B cell (primary cell): Measurements from ENCODE around the gene CPS1.

Experiments used
- EZH2 ChIP-seq: IDR thresholded peaks from 2 replicates; pipeline ENCODE4 v1.6.1; 2012; ENCODE audit warnings: borderline replicate concordance, low read depth, mild to moderate bottlenecking, moderate library complexity, low read length; ENCODE audit not compliant: insufficient read depth, poor library complexity, severe bottlenecking
- TF ChIP-seq, protein P1 (sequence below): fragments of 200-600 bp; IDR thresholded peaks from one replicate; pipeline ENCODE4 v1.8.0; 2022; ENCODE audit warnings: antibody characterized with exemption, mild to moderate bottlenecking

DNA sequence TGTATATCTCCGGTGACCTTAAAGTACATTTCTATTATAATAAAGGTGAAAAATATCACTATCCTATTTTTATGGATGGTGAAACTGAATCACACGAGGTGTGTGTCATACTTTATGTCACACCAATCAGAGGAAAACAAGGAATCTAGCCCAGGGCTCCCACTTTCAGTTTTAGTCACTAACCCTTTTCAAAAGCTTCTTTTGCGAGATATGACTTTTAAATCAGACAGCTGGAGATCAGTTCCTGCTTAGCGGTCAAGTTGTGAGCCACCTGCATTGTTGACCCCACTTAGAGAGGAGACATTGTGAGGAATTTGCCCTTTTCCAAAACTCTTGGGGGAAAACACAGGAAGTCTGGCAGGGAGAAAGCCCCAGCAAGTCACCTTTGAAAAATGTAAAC, 70.5 kb downstream of the CPS1 start:
- TF ChIP-seq, protein P1, sequence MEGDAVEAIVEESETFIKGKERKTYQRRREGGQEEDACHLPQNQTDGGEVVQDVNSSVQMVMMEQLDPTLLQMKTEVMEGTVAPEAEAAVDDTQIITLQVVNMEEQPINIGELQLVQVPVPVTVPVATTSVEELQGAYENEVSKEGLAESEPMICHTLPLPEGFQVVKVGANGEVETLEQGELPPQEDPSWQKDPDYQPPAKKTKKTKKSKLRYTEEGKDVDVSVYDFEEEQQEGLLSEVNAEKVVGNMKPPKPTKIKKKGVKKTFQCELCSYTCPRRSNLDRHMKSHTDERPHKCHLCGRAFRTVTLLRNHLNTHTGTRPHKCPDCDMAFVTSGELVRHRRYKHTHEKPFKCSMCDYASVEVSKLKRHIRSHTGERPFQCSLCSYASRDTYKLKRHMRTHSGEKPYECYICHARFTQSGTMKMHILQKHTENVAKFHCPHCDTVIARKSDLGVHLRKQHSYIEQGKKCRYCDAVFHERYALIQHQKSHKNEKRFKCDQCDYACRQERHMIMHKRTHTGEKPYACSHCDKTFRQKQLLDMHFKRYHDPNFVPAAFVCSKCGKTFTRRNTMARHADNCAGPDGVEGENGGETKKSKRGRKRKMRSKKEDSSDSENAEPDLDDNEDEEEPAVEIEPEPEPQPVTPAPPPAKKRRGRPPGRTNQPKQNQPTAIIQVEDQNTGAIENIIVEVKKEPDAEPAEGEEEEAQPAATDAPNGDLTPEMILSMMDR, result no peak
- TF ChIP-seq EZH2, result no peak
